Fibroblast of lung (primary cell): ENCODE results near the gene TRMT11. TPM values are rescaled to one million over a fixed set of nuclear protein-coding genes. Genes with fewer than 3 reads are reported as not detected.

Experiments
- DNase-seq, 2 donors: peaks; one replicate each; pipeline versions ENCODE4 v3.0.0 to v3.0.0-alpha.2; 2010; ENCODE audit warnings: low read depth in 2 of 2
- H2AFZ ChIP-seq: 2 replicates; pipeline ENCODE4 v1.5.1; 2012; ENCODE audit warnings: low read length, control low read depth, inconsistent platforms
- H3K27ac ChIP-seq: 2 replicates; pipeline ENCODE4 v1.5.1; 2011; ENCODE audit warnings: low read length, control low read depth; ENCODE audit not compliant: insufficient read depth
- H3K27me3 ChIP-seq: 2 replicates; pipeline ENCODE4 v1.5.1; 2011; ENCODE audit warnings: mild to moderate bottlenecking, low read length; ENCODE audit not compliant: control insufficient read depth, insufficient read depth
- H3K36me3 ChIP-seq: 2 replicates; pipeline ENCODE4 v1.5.1; 2011; ENCODE audit warnings: low read length; ENCODE audit not compliant: control insufficient read depth, insufficient read depth
- H3K4me1 ChIP-seq: 2 replicates; pipeline ENCODE4 v1.5.1; 2011; ENCODE audit warnings: low read length; ENCODE audit not compliant: control insufficient read depth, insufficient read depth; ENCODE audit errors: extremely low read depth
- H3K4me2 ChIP-seq: 2 replicates; pipeline ENCODE4 v1.5.1; 2011; ENCODE audit warnings: low read length, control low read depth; ENCODE audit not compliant: insufficient read depth; ENCODE audit errors: extremely low read depth
- H3K4me3 ChIP-seq, 4 experiments: fragments of 200-600 bp in 1 of 4; sonication (generic) in 1 of 4; replicated peaks in 1 of 4; 2 replicates each; pipeline ENCODE4 v1.5.1; 2011 to 2016; ENCODE audit warnings: low read length in 4 of 4, low read depth in 3 of 4, mild to moderate bottlenecking in 3 of 4, control low read depth in 2 of 4, inconsistent platforms in 1 of 4, mixed read lengths in 1 of 4; ENCODE audit not compliant: insufficient read depth in 1 of 4; ENCODE audit errors: control extremely low read depth in 1 of 4
- H3K79me2 ChIP-seq: 2 replicates; pipeline ENCODE4 v1.5.1; 2012; ENCODE audit warnings: mild to moderate bottlenecking, low read length, inconsistent platforms; ENCODE audit not compliant: control insufficient read depth, insufficient read depth
- H3K9ac ChIP-seq: 2 replicates; pipeline ENCODE4 v1.5.1; 2011; ENCODE audit warnings: mild to moderate bottlenecking, low read length, control low read depth; ENCODE audit not compliant: insufficient read depth
- H3K9me3 ChIP-seq: 2 replicates; pipeline ENCODE4 v1.5.1; 2012; ENCODE audit warnings: low read depth, low read length; ENCODE audit not compliant: control insufficient read depth, insufficient read depth
- H4K20me1 ChIP-seq: 2 replicates; pipeline ENCODE4 v1.5.1; 2011; ENCODE audit warnings: low read length; ENCODE audit not compliant: control insufficient read depth, insufficient read depth; ENCODE audit errors: extremely low read depth
- CTCF ChIP-seq, 2 donors: IDR thresholded peaks in 1 of 2; conservative IDR thresholded peaks in 1 of 2; 1 replicate in 1 of 2; 2 replicates in 1 of 2; pipeline ENCODE4 v1.5.1; 2011 to 2012; ENCODE audit warnings: low read length in 2 of 2, control low read depth in 1 of 2, inconsistent platforms in 1 of 2, low read depth in 1 of 2, mild to moderate bottlenecking in 1 of 2
- EZH2 ChIP-seq: IDR thresholded peaks from 2 replicates; pipeline ENCODE4 v1.5.1; 2012; ENCODE audit warnings: low read length, control low read depth, mild to moderate bottlenecking; ENCODE audit errors: missing control alignments
- polyA plus RNA-seq, 2 donors: library from polyadenylated mRNA; depleted of rRNA in 1 of 2; stranded (reverse) in 1 of 2; unstranded in 1 of 2; fragments of >200 nt; gene quantifications; 2 replicates each; pipeline ENCODE4 v1.2.1, GENCODE V29; 2011 to 2012; ENCODE audit warnings: missing spikeins in 1 of 2
- total RNA-seq: library from RNA; depleted of rRNA; stranded (reverse); fragments of >200 nt; gene quantifications from 2 replicates; pipeline ENCODE4 v1.2.1, GENCODE V29; 2014

TRMT11 gene
- total and polyA plus RNA-seq, 2 donors (not counting 1 experiment from before 2014, with no cell fraction given): 22.1 to 23.5 TPM

GRCh38 chr6:125943528-125944433 is 42.6 kb upstream of the TRMT11 start:
- Histone ChIP-seq H3K4me3 (no peak overlapping the region), H3K4me2 (no peak overlapping the region), H3K9me3 (no peaks in the 10 kb centered on the region), H3K79me2 (no peaks in the 10 kb centered on the region), H2AFZ (no peak overlapping the region), H3K27ac (no peak overlapping the region), H3K9ac (no peak overlapping the region), H3K36me3 (no peaks in the 10 kb centered on the region), H3K4me1 (peaks cover 14% of the 10 kb centered on the region), H3K27me3 (no peaks in the 10 kb centered on the region), H4K20me1 (no peaks in the 10 kb centered on the region)
- TF ChIP-seq EZH2: no peak
- DNase-seq: no peak

GRCh38 chr6:125944434-125944816 is 41.9 kb upstream of the TRMT11 start:
- Histone ChIP-seq H3K9ac (no peak overlapping the region), H3K9me3 (no peaks in the 10 kb centered on the region), H3K4me3 (no peak overlapping the region), H3K36me3 (no peaks in the 10 kb centered on the region), H3K4me1 (peaks cover 14% of the 10 kb centered on the region), H4K20me1 (no peaks in the 10 kb centered on the region), H2AFZ (peak overlapping the region; percentile 49), H3K79me2 (no peaks in the 10 kb centered on the region), H3K27me3 (no peaks in the 10 kb centered on the region), H3K4me2 (peak overlapping the region; percentile 54), H3K27ac (no peak overlapping the region)
- DNase-seq: peak; percentile 71 to 87
- no peak for TF ChIP-seq CTCF (conservative IDR thresholded peaks at IDR 0.05 in 1 of 2, IDR thresholded peaks at IDR 0.05 in 1 of 2; ENCODE audit: low read depth in 1 of 2, low read length in 2 of 2)
- no peak for TF ChIP-seq EZH2

- no peak overlapping the region for H3K4me3 ChIP-seq
- no peaks in the 10 kb centered on the region for H3K9me3 ChIP-seq
- H3K36me3 ChIP-seq: no peaks in the 10 kb centered on the region
- no peak for DNase-seq
- no peak overlapping the region for H3K27ac ChIP-seq
- no peak for TF ChIP-seq CTCF (conservative IDR thresholded peaks at IDR 0.05 in 1 of 2, IDR thresholded peaks at IDR 0.05 in 1 of 2; ENCODE audit: low read depth in 1 of 2, low read length in 2 of 2)
- no peak for TF ChIP-seq EZH2
- H3K27me3 ChIP-seq: no peaks in the 10 kb centered on the region
- no peaks in the 10 kb centered on the region for H3K79me2 ChIP-seq
- no peak overlapping the region for H3K4me2 ChIP-seq
- no peaks in the 10 kb centered on the region for H4K20me1 ChIP-seq
- H3K9ac ChIP-seq: no peak overlapping the region
- H3K4me1 ChIP-seq: peaks cover 14% of the 10 kb centered on the region
- H2AFZ ChIP-seq: no peak overlapping the region
Measured at GRCh38 chr6:125944896-125945295, 41.4 kb upstream of the TRMT11 start.
